Uterus (tissue), 4 donors: ENCODE results near the gene SET. TPM values are rescaled to one million over a fixed set of nuclear protein-coding genes. Genes with fewer than 3 reads are reported as not detected.

ENCODE experiments used
- DNase-seq, 2 donors: peaks; one replicate each; pipeline ENCODE4 v3.0.0-alpha.2; 2019 to 2020
- H3K27ac ChIP-seq, 2 donors: fragments of 200-600 bp; sonication (generic); 1 replicate in 1 of 2; 2 replicates in 1 of 2; pipeline ENCODE4 v1.5.1; 2016 to 2018
- H3K27me3 ChIP-seq, 2 donors: fragments of 200-600 bp; sonication (generic); one replicate each; pipeline ENCODE4 v1.5.1; 2018 to 2019; ENCODE audit warnings: control low read depth in 1 of 2
- H3K36me3 ChIP-seq, 2 donors: fragments of 200-600 bp; sonication (generic); one replicate each; pipeline ENCODE4 v1.5.1; 2019; ENCODE audit warnings: control low read depth in 1 of 2
- H3K4me1 ChIP-seq, 2 donors: fragments of 200-600 bp; sonication (generic); one replicate each; pipeline ENCODE4 v1.5.1; 2018 to 2019; ENCODE audit warnings: control low read depth in 1 of 2
- H3K4me3 ChIP-seq, 2 donors: fragments of 200-600 bp; sonication (generic); 1 replicate in 1 of 2; 2 replicates in 1 of 2; pipeline ENCODE4 v1.5.1; 2018 to 2019; ENCODE audit warnings: mild to moderate bottlenecking in 1 of 2
- H3K9me3 ChIP-seq, 2 donors: fragments of 200-600 bp; sonication (generic); one replicate each; pipeline ENCODE4 v1.5.1; 2019; ENCODE audit warnings: control low read depth in 1 of 2
- POLR2A ChIP-seq, 2 donors: fragments of 450-650 bp; IDR thresholded peaks; one replicate each; pipeline ENCODE4 v1.6.1; 2016; ENCODE audit warnings: antibody characterized with exemption in 2 of 2, mild to moderate bottlenecking in 1 of 2, moderate library complexity in 1 of 2
- intact Hi-C: fragments of 100-400 bp; cut with DNase I; formaldehyde crosslinking; loops from one replicate; pipeline ENCODE4 v1.15.1; 2023; ENCODE audit warnings: low total_unique reads
- total RNA-seq, 4 donors: library from RNA; depleted of rRNA in 3 of 4; stranded (reverse); fragments of >200 nt in 3 of 4; gene quantifications; one replicate each; pipeline versions ENCODE4 v1.1.0 to v1.2.4, GENCODE V29; 2014 to 2023
- TF ChIP-seq, protein P1 (sequence below), 4 experiments: fragments of 200-600 bp in 2 of 4; fragments of 450-650 bp in 2 of 4; sonication (generic) in 2 of 4; IDR thresholded peaks; one replicate each; pipeline ENCODE4 v1.5.1; 2016 to 2019; ENCODE audit warnings: antibody characterized with exemption in 4 of 4, mild to moderate bottlenecking in 2 of 4, moderate library complexity in 1 of 4
- donor health status: DM: yes; HTN: yes; CAD: no.

Gene SET
- total RNA-seq, 4 donors from 2014 or later, result 79.9 to 481 (median 197) TPM

GRCh38 chr9:128718475-128718874, 29.5 kb downstream of the SET start:
- no peak for TF ChIP-seq POLR2A (IDR thresholded peaks at IDR 0.05)
- TF ChIP-seq, protein P1, sequence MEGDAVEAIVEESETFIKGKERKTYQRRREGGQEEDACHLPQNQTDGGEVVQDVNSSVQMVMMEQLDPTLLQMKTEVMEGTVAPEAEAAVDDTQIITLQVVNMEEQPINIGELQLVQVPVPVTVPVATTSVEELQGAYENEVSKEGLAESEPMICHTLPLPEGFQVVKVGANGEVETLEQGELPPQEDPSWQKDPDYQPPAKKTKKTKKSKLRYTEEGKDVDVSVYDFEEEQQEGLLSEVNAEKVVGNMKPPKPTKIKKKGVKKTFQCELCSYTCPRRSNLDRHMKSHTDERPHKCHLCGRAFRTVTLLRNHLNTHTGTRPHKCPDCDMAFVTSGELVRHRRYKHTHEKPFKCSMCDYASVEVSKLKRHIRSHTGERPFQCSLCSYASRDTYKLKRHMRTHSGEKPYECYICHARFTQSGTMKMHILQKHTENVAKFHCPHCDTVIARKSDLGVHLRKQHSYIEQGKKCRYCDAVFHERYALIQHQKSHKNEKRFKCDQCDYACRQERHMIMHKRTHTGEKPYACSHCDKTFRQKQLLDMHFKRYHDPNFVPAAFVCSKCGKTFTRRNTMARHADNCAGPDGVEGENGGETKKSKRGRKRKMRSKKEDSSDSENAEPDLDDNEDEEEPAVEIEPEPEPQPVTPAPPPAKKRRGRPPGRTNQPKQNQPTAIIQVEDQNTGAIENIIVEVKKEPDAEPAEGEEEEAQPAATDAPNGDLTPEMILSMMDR (IDR thresholded peaks at IDR 0.05), result no peak
- intact Hi-C loops, result no loop called here
- Histone ChIP-seq H3K36me3 (no peaks in the 10 kb centered on the region), H3K9me3 (no peaks in the 10 kb centered on the region), H3K27me3 (no peaks in the 10 kb centered on the region), H3K4me3 (no peak overlapping the region), H3K4me1 (no peaks in the 10 kb centered on the region), H3K27ac (no peak overlapping the region)
- no peak for DNase-seq

- Histone ChIP-seq H3K27me3 (no peaks in the 10 kb centered on the region), H3K9me3 (no peaks in the 10 kb centered on the region), H3K27ac (no peak overlapping the region), H3K36me3 (no peaks in the 10 kb centered on the region), H3K4me3 (no peak overlapping the region), H3K4me1 (no peaks in the 10 kb centered on the region)
- intact Hi-C loops, result no loop called here
- DNase-seq, result no peak
- no peak for TF ChIP-seq POLR2A (IDR thresholded peaks at IDR 0.05)
- TF ChIP-seq, protein P1 (IDR thresholded peaks at IDR 0.05), result no peak
Measured at GRCh38 chr9:128719919-128720605, 31.0 kb downstream of the SET start.

- no peak for DNase-seq
- H3K36me3 ChIP-seq, result no peaks in the 10 kb centered on the region
- H3K4me3 ChIP-seq, result no peak overlapping the region
- no peaks in the 10 kb centered on the region for H3K9me3 ChIP-seq
- intact Hi-C loops, result no loop called here
- TF ChIP-seq, protein P1 (IDR thresholded peaks at IDR 0.05), result no peak
- no peak for TF ChIP-seq POLR2A (IDR thresholded peaks at IDR 0.05)
- H3K4me1 ChIP-seq, result no peaks in the 10 kb centered on the region
- H3K27me3 ChIP-seq, result no peaks in the 10 kb centered on the region
- no peak overlapping the region for H3K27ac ChIP-seq
Measured at GRCh38 chr9:128720841-128721486, 31.9 kb downstream of the SET start.

DNA sequence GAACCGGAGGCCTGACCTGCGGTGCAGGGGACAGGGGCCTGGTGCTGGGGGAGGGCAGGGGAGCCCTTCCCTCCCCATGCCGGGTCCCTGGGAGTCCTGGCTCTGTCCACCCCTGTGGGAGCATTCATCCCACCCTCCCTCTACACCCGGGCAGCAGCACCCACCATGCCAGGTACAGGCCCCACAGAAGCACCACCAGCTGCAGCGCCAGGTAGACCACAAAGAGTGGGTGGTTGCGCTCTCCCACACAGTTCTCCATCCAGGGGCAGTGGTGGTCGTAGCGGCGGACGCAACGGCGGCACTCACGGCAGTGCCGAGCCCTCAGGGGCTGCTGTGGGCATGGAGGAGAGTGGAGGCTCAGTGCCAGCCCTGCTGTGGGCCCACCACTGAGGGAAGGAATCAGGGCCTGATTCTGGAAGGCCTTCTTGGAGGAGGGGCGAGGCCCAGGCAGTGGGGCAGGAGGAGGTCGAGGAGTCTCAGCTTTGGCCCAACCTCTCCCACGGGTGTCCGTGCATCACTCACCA, 32.5 kb downstream of the SET start:
- intact Hi-C loops, result no loop called here
- no peaks in the 10 kb centered on the region for H3K36me3 ChIP-seq
- no peak overlapping the region for H3K4me3 ChIP-seq
- DNase-seq, result no peak
- H3K27me3 ChIP-seq, result no peaks in the 10 kb centered on the region
- TF ChIP-seq POLR2A (IDR thresholded peaks at IDR 0.05), result no peak
- TF ChIP-seq, protein P1 (IDR thresholded peaks at IDR 0.05), result no peak
- no peaks in the 10 kb centered on the region for H3K4me1 ChIP-seq
- no peak overlapping the region for H3K27ac ChIP-seq
- no peaks in the 10 kb centered on the region for H3K9me3 ChIP-seq
